RWPE2 (cell line): ENCODE data around the gene REXO1.

Experiments
- ATAC-seq: fragments of 200-7000 bp; cut with Tn5 transposase; 3 replicates; pipeline ENCODE4 v1.9.1; 2021; ENCODE audit warnings: low read depth
- DNase-seq: peaks from one replicate; pipeline ENCODE4 v3.0.0-alpha.2; 2020; ENCODE audit warnings: low spot score
- H3K27ac ChIP-seq: fragments of 450-650 bp; 2 replicates; pipeline ENCODE4 v1.5.1; 2017; ENCODE audit warnings: mild to moderate bottlenecking; ENCODE audit not compliant: poor library complexity, severe bottlenecking
- H3K27me3 ChIP-seq: fragments of 250-450 bp; sonication (Bioruptor Pico); 2 replicates; pipeline ENCODE4 v1.5.1; 2021; ENCODE audit warnings: mild to moderate bottlenecking, moderate library complexity; ENCODE audit not compliant: insufficient read depth, poor library complexity, severe bottlenecking
- H3K36me3 ChIP-seq: fragments of 250-450 bp; sonication (Bioruptor Pico); 2 replicates; pipeline ENCODE4 v1.5.1; 2020; ENCODE audit warnings: low read depth, mild to moderate bottlenecking, moderate library complexity
- H3K4me1 ChIP-seq: fragments of 250-450 bp; sonication (Bioruptor Pico); 2 replicates; pipeline ENCODE4 v1.5.1; 2021; ENCODE audit warnings: mild to moderate bottlenecking, moderate library complexity; ENCODE audit not compliant: insufficient read depth, poor library complexity, severe bottlenecking
- H3K4me3 ChIP-seq: fragments of 250-450 bp; sonication (Bioruptor Pico); 2 replicates; pipeline ENCODE4 v1.5.1; 2021; ENCODE audit warnings: mild to moderate bottlenecking, moderate library complexity; ENCODE audit not compliant: severe bottlenecking
- H3K9me3 ChIP-seq: fragments of 250-450 bp; sonication (Bioruptor Pico); 2 replicates; pipeline ENCODE4 v1.5.1; 2021; ENCODE audit warnings: mild to moderate bottlenecking, moderate library complexity; ENCODE audit not compliant: severe bottlenecking
- TF ChIP-seq, protein P1 (sequence below): fragments of 450-650 bp; IDR thresholded peaks from one replicate; pipeline ENCODE4 v1.5.1; 2017; ENCODE audit warnings: mild to moderate bottlenecking, moderate library complexity; ENCODE audit not compliant: poor library complexity, severe bottlenecking

REXO1 gene

DNA sequence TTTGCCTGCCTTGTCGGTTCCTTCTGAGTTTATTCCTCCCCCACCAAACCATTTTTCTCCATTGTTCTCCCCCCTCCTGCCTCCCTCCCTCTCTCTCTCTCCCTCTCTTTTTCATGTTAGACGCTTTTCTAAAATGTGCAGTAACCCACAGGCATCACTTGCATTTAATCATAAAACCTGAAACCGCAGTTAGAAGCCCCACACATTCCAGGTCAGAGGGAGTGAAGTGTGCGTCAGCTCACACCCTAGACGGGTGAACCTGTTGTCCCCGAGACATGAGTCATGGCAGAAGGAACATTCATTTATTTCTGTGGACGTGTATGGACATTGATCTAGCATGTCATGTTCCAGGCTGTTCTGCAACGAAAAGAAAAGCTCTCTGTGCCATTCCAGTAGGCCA is 75.1 kb downstream of the REXO1 start:
- peak; percentile 94 for ATAC-seq
- peaks cover 24% of the 10 kb centered on the region for H3K27me3 ChIP-seq
- peak overlapping the region; percentile 72 for H3K27ac ChIP-seq
- H3K36me3 ChIP-seq: no peaks in the 10 kb centered on the region
- peaks cover 7% of the 10 kb centered on the region for H3K9me3 ChIP-seq
- peaks cover 12% of the 10 kb centered on the region for H3K4me1 ChIP-seq
- DNase-seq: no peak
- no peak overlapping the region for H3K4me3 ChIP-seq
- TF ChIP-seq, protein P1, sequence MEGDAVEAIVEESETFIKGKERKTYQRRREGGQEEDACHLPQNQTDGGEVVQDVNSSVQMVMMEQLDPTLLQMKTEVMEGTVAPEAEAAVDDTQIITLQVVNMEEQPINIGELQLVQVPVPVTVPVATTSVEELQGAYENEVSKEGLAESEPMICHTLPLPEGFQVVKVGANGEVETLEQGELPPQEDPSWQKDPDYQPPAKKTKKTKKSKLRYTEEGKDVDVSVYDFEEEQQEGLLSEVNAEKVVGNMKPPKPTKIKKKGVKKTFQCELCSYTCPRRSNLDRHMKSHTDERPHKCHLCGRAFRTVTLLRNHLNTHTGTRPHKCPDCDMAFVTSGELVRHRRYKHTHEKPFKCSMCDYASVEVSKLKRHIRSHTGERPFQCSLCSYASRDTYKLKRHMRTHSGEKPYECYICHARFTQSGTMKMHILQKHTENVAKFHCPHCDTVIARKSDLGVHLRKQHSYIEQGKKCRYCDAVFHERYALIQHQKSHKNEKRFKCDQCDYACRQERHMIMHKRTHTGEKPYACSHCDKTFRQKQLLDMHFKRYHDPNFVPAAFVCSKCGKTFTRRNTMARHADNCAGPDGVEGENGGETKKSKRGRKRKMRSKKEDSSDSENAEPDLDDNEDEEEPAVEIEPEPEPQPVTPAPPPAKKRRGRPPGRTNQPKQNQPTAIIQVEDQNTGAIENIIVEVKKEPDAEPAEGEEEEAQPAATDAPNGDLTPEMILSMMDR: no peak

DNA sequence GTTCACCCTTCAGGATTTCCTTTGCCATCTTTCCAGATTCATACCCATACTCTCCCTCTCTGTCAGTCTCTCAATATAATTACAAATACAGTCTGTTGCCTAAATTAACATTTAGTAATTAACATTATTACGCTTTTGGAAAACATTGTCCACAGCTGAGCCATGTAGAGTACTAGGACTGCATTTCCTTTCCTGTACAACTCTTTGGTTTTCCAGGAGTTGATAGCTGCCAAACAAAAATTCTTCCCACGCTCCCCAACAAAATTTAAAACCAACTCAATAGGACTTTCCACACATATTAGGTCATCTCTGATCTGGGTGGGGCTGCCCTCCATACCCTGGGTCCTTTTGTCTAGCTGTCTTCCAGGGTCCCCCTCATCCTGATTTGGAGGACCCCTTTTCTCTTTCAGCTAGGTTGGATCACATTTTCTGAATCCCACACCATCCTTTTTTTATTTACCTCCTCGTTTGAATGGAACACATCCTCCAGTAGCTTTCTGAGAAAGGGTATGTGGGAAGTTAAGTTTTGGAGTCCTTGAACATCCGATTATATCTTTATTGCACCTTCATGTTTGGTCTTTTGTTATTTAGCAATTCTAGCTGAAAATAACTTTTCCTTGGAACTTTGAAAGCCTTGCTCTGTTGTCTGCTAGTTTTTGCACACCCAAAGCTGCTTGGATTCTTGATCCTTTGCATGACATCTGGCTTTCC is 77.3 kb downstream of the REXO1 start:
- ATAC-seq: no peak
- H3K27ac ChIP-seq: no peak overlapping the region
- DNase-seq: no peak
- TF ChIP-seq, protein P1: no peak
- H3K4me3 ChIP-seq: no peak overlapping the region
- H3K27me3 ChIP-seq: peaks cover 32% of the 10 kb centered on the region
- H3K4me1 ChIP-seq: peaks cover 12% of the 10 kb centered on the region
- peaks cover 7% of the 10 kb centered on the region for H3K9me3 ChIP-seq
- H3K36me3 ChIP-seq: no peaks in the 10 kb centered on the region

DNA sequence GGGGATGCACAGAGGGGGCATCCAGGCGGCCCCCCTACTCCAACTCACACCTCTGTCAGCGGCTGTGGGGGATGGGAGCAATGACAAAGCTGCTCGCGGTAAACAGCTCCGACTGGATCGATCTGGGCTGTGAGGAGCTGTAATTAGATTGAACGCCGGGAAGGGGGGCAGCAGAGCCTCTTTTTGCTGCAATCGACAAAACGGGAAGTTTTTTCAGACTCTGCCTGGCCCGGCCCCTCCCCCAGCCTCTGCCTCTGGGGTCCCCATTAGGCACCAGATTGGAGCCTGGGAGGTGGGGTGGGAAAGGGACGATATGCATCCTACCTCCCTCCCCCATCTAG is 78.7 kb downstream of the REXO1 start:
- Histone ChIP-seq H3K9me3 (peaks cover 7% of the 10 kb centered on the region), H3K27ac (no peak overlapping the region), H3K4me3 (no peak overlapping the region), H3K27me3 (peaks cover 36% of the 10 kb centered on the region), H3K4me1 (peaks cover 12% of the 10 kb centered on the region), H3K36me3 (no peaks in the 10 kb centered on the region)
- ATAC-seq: no peak
- TF ChIP-seq, protein P1: no peak
- no peak for DNase-seq

DNA sequence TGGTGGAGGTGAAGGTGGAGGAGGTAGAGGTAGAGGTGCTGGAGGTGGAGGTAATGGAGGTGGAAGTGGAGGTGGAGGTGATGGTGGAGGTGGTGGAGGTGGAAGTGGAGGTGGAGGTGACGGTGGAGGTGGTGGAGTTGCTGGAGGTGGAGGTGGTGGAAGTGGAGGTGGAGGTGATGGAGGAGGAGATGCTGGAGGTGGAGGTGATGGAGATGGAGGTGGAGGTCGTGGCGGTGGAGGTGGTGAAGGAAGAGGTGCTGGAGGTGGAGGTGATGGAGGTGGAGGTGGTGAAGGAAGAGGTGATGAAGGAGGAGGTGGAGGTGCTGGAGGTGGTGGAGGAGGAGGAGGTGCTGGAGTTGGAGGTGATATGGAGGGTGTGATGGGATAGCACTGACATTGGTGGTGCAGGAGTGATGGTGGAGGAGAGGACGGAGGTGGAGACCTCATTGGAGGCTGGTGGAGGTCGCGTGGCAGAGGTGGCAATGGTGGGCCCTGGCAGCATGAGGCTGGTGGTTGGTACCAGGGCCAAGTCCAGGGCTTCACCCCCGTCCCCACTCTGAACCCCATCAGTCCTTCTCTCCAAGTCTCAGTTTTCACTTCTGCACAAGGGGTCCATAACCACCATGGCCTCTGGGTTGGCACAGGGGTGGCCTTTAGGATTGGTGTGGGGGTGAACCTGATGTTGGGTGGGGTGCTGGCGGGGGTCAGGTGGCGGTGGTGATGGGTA is 79.2 kb downstream of the REXO1 start:
- DNase-seq (no peak), ATAC-seq (no peak)
- H3K27me3 ChIP-seq: peaks cover 41% of the 10 kb centered on the region
- H3K27ac ChIP-seq: no peak overlapping the region
- H3K4me1 ChIP-seq: peaks cover 12% of the 10 kb centered on the region
- H3K36me3 ChIP-seq: no peaks in the 10 kb centered on the region
- TF ChIP-seq, protein P1: no peak
- H3K9me3 ChIP-seq: peaks cover 7% of the 10 kb centered on the region
- H3K4me3 ChIP-seq: no peak overlapping the region

DNA sequence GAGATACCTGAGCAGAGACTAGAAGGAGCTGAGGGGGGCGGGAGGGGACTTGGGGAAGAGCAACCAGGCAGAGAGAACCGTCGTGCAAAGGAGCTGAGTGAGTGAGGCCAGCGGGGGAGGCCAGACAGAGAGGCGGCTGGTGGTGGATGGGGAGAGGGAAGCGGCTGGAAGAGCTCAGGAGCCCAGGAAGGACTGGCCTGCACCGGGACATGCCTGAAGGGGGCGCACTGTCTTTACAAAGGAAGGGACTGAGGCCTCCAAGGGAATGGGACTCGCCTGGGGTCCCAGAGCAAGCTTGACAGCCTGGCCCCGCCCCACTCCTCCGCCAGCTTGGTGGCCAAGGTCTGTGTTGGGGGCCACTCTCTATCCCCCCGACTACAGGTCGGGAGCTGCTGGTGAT is 80.0 kb downstream of the REXO1 start:
- Histone ChIP-seq H3K36me3 (no peaks in the 10 kb centered on the region), H3K27me3 (peaks cover 50% of the 10 kb centered on the region), H3K27ac (no peak overlapping the region), H3K4me1 (peaks cover 4% of the 10 kb centered on the region), H3K9me3 (peaks cover 7% of the 10 kb centered on the region), H3K4me3 (no peak overlapping the region)
- ATAC-seq (no peak), DNase-seq (no peak)
- TF ChIP-seq, protein P1: no peak
